Psoas muscle (tissue), 8 donors: ENCODE measurements around the gene STK32A. TPM values are rescaled to one million over a fixed set of nuclear protein-coding genes. Genes with fewer than 3 reads are reported as not detected.

Experiments used
- ATAC-seq, 4 donors: fragments of 200-7000 bp; cut with Tn5 transposase; one replicate each; pipeline ENCODE4 v1.9.1; 2020; ENCODE audit warnings: moderate library complexity in 3 of 4, mild to moderate bottlenecking in 2 of 4
- DNase-seq, 2 donors: peaks; one replicate each; pipeline ENCODE4 v3.0.0-alpha.2; 2020
- H3K27ac ChIP-seq: fragments of 200-600 bp; one replicate; pipeline ENCODE4 v1.8.0; 2022
- H3K27me3 ChIP-seq, 3 donors: fragments of 200-600 bp in 1 of 3; one replicate each; pipeline versions ENCODE4 v1.6.1 to v1.8.0; 2013 to 2022; ENCODE audit warnings: low read length in 2 of 3, mild to moderate bottlenecking in 2 of 3, moderate library complexity in 1 of 3; ENCODE audit not compliant: insufficient read depth in 3 of 3
- H3K36me3 ChIP-seq, 2 donors: fragments of 200-600 bp in 1 of 2; one replicate each; pipeline versions ENCODE4 v1.6.1 to v1.8.0; 2013 to 2022; ENCODE audit warnings: low read depth in 1 of 2, mild to moderate bottlenecking in 1 of 2, moderate library complexity in 1 of 2; ENCODE audit not compliant: insufficient read depth in 1 of 2
- H3K4me1 ChIP-seq: fragments of 200-600 bp; one replicate; pipeline ENCODE4 v1.8.0; 2022
- H3K4me3 ChIP-seq: fragments of 200-600 bp; one replicate; pipeline ENCODE4 v1.8.0; 2022; ENCODE audit warnings: mild to moderate bottlenecking
- H3K9me3 ChIP-seq: fragments of 200-600 bp; one replicate; pipeline ENCODE4 v1.8.0; 2022
- CTCF ChIP-seq: fragments of 200-600 bp; IDR thresholded peaks from one replicate; pipeline ENCODE4 v1.8.0; 2022; ENCODE audit warnings: antibody characterized with exemption
- WGBS, 3 donors: extraction: QIAGEN DNeasy Blood & Tissue Kit; methylation state at CpG; one replicate each; pipeline versions ENCODE4 v1.1.6 to v1.1.7; 2013; 5-methylcytosine and 5-hydroxymethylcytosine counted together
- intact Hi-C, 2 donors: fragments of 100-400 bp; cut with DNase I; formaldehyde crosslinking; loops; one replicate each; pipeline versions ENCODE4 v1.11.0 to v1.14.2; 2022
- polyA plus RNA-seq, 3 donors: library from polyadenylated mRNA; stranded (reverse); fragments of 200-250 nt; gene quantifications; one replicate each; pipeline ENCODE4 v1.2.3, GENCODE V29; 2013
- total RNA-seq, 4 donors: library from RNA; stranded (reverse); fragmentation: NEBNext Ultra II Directional in 2 of 4; extraction: Animal tissue kit (Norgen Biotek cat#: 25700) in 2 of 4; gene quantifications; one replicate each; pipeline versions ENCODE4 v1.2.1 to v1.2.4, GENCODE V29; 2021 to 2023
- donor health status: healthy with polysubstance abuse.
- donor health status: DM: no; HTN: no; CAD: no; lungs with moderate emphysema.
- donor health status: Bipolar disorder and iron deficiency.
- donor health status: healthy.
- donor health status: DM: yes; HTN: yes; CAD: no.
- donor health status: DM: no; HTN: no; CAD: no.
- donor health status: DM: no; HTN: no; CAD: no.
- donor health status: DM: yes; HTN: yes; CAD: no.

The STK32A gene
- total and polyA plus RNA-seq, 7 donors: 0.09 to 2.6 (median 0.30) TPM

- DNase-seq: no peak
- no peaks in the 10 kb centered on the region for H3K36me3 ChIP-seq
- TF ChIP-seq CTCF: no peak
- H3K4me1 ChIP-seq: no peaks in the 10 kb centered on the region
- ATAC-seq: no peak
- H3K27ac ChIP-seq: no peak overlapping the region
- WGBS, 3 donors: 20 to 33% (median 23%) methylated on average over 3 of the region's 3 CpGs
- H3K9me3 ChIP-seq: no peaks in the 10 kb centered on the region
- H3K4me3 ChIP-seq: no peak overlapping the region
- no peaks in the 10 kb centered on the region for H3K27me3 ChIP-seq
- intact Hi-C loops: no loop called here
These were observed 10.7 kb downstream of the STK32A start for GRCh38 chr5:147245381-147246165.

- 6 to 8% (median 7%) methylated on average over 2 of the region's 2 CpGs for WGBS, 3 donors
- ATAC-seq (peak in 1 of 4 donors; percentile 27), DNase-seq (no peak)
- H3K27ac ChIP-seq: no peak overlapping the region
- H3K4me3 ChIP-seq: no peak overlapping the region
- no peaks in the 10 kb centered on the region for H3K36me3 ChIP-seq
- intact Hi-C loops: no loop called here
- no peaks in the 10 kb centered on the region for H3K4me1 ChIP-seq
- H3K9me3 ChIP-seq: no peaks in the 10 kb centered on the region
- no peaks in the 10 kb centered on the region for H3K27me3 ChIP-seq
- TF ChIP-seq CTCF: no peak
These were observed 13.7 kb downstream of the STK32A start for GRCh38 chr5:147248561-147248960.

GRCh38 chr5:147259837-147260236 lies 25.0 kb downstream of the STK32A start:
- H3K36me3 ChIP-seq: no peaks in the 10 kb centered on the region
- no peaks in the 10 kb centered on the region for H3K4me1 ChIP-seq
- H3K27ac ChIP-seq: no peak overlapping the region
- H3K9me3 ChIP-seq: no peaks in the 10 kb centered on the region
- H3K4me3 ChIP-seq: no peak overlapping the region
- no peaks in the 10 kb centered on the region for H3K27me3 ChIP-seq
- DNase-seq: no peak
- 92 to 96% (median 95%) methylated on average over 1 of the region's 1 CpG for WGBS, 3 donors
- ATAC-seq: no peak
- intact Hi-C loops: no loop called here
- TF ChIP-seq CTCF: no peak

GRCh38 chr5:147267082-147267832 lies 32.4 kb downstream of the STK32A start:
- Histone ChIP-seq H3K4me1 (no peaks in the 10 kb centered on the region), H3K9me3 (no peaks in the 10 kb centered on the region), H3K4me3 (no peak overlapping the region), H3K36me3 (no peaks in the 10 kb centered on the region), H3K27me3 (no peaks in the 10 kb centered on the region), H3K27ac (no peak overlapping the region)
- ATAC-seq (no peak), DNase-seq (no peak)
- TF ChIP-seq CTCF: no peak
- intact Hi-C loops: no loop called here
